Stimulated activated CD8-positive, alpha-beta memory T cell treated with anti-CD3 and anti-CD28 coated beads, Interleukin-12 subunit alpha, Interleukin-12 subunit beta, amount 100 ng/mL, for 4 hours (primary cell): ENCODE data around the gene KCNE1.

ENCODE experiments used
- DNase-seq: peaks from one replicate; pipeline ENCODE4 v3.0.0-alpha.2; 2020; ENCODE audit warnings: low read depth

KCNE1 gene

GRCh38 chr21:34535886-34536285 is 23.9 kb upstream of the KCNE1 start:
- DNase-seq: no peak

DNA sequence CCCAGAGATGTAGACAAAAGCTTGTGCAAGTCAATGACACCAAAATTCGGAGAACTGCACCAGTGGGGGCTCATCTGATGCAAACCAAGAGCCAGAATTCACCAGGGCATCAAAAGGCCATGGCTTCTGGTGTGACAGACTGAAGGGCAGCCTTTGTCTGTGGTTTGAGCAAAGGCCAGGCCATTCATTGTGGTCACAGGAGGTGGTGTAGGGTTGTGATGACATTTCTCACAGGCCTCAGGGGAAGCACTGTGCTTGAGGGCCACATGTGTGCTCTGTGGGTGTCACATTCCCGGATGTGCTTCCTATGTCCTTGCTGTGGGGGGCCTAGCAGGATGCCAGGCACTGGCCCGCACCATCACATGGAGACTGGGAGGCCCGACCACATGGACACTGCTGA is 22.5 kb upstream of the KCNE1 start:
- DNase-seq: no peak

DNA sequence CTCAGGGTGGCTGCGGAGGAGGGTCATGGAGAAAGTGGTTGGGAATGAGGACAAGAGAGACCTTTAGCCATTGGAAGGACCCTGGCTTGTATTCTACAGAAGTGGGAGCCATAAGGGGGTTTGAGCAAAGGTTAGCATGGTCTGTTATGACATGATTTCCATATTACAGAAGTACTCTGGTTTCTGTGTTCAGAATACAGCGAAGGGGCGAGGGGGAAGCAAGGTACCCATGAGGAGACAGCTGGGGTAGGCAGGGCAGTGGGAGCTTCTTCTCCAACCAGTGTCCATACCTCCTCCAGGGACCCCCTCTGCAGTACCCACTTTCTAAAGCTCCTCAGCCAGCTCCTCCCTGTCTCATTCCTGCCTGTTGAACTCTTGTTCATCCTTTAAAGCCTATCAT is 21.9 kb upstream of the KCNE1 start:
- no peak for DNase-seq

DNA sequence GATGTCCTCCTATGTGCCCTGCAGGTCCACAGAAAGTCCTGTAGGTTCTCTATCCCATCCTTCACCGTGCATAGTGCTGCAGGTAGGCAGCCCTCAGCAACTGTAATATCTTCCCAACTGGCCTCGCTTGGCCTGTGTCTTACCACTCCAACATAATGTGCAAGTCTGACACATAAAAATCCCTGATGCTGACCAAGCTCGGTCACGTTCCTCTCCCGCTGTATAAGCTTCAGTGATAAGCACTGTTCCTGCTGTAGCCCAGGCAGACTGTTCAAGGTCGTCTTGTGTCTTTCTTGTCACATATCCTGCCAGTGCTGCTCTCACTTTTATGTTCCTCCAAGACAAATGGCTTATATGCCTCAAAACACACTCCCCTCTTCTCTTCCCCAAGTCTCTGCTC is 19.4 kb upstream of the KCNE1 start:
- no peak for DNase-seq

DNA sequence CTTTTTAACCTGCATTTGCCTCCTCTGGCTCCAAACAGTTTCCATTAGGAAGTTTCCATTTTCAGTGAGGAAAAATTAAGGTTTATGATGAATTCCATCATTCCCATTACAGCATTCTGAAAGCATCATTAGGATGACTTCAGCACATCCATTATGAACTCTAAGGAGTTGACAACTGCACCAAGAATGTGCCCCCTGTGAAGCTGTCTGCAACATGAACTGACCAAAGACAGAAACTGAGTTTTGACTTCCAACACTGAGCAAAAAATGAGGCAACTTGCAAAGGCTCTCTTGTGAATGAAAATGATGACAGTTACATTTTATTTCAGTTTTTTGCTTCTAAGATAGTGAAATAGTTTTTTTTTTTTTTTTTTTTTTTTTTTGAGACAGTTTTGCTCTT is 18.3 kb upstream of the KCNE1 start:
- no peak for DNase-seq

DNA sequence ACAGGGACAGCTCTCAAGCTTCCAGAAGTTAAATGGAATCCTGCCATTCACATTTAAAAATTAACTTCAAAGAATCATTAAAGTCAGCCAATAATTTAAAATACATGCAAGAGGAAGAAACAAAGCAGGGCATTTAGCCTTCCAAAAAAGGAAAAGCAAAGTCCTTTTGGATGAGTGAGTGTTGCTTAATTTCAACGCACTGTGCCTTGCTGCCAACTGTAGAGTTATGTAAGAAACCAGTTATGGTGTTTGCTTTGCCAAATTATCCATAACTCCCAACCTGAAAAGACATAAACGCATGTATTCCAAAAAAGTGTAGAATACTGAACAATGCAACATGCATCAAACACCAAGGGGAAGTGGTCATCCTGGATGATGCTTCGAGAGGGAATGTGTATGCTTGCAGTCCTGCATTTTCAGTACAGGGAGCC is 16.1 kb upstream of the KCNE1 start:
- no peak for DNase-seq

GRCh38 chr21:34526618-34527290 is 14.7 kb upstream of the KCNE1 start:
- no peak for DNase-seq

DNA sequence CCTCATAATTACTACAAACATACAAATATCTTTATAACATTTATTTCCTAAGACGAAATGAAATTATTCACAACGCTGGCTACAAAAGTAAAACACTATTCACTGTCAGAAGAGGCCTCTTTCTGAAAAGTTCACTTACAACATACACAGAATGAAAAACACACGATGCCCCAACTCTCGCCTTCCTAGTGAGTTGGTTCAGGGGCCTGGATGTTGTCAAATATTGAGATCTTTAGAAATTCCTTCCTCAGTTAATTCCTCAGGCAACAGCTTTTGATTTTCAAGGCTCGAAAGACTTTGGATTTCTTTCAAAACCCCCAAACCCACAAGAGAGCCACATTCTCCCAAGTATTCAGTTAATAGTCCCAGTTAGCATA is 14.2 kb upstream of the KCNE1 start:
- DNase-seq: no peak

GRCh38 chr21:34524646-34525601 is 12.9 kb upstream of the KCNE1 start:
- no peak for DNase-seq

- DNase-seq: no peak
These were observed 11.1 kb upstream of the KCNE1 start for GRCh38 chr21:34523019-34523555.

DNA sequence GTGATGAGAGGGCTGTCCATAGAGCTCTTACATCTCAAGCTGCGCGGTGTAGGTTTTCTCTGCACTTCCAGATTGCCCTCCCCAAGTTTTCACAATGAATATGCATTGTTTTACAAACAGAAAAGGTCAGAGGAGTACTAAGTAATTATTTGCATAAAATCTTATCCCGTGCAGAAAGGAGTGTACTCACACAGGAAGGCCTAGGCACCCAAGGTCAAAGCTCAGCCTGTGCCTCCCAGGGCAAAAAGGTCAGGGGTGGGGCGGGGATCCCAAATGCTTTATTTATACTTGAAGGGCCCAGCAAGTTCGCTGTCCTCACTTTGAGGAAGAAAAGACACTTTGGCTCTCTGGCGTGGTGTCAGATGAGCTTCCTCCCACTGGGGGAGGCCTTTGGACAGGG is 10.3 kb upstream of the KCNE1 start:
- DNase-seq: no peak

DNA sequence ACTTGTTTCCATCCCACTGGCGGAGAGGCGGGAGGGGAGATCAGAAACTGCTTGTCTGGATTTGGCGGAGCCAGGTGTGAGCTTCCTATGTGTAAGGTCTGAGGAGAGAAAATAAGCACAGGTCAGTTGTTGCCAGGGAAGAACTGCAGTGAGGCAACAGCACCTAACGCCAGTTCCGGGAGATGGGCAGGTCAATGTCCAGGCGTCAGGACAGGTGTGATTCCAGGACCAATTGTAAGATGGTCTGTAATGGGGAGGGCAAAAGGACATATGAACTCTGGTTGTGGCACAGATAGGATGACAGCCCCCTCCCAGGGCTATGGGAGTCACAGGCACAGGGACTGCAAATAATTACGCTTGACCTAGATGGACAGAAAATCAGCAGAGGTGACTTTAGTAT is 9.6 kb upstream of the KCNE1 start:
- no peak for DNase-seq

DNA sequence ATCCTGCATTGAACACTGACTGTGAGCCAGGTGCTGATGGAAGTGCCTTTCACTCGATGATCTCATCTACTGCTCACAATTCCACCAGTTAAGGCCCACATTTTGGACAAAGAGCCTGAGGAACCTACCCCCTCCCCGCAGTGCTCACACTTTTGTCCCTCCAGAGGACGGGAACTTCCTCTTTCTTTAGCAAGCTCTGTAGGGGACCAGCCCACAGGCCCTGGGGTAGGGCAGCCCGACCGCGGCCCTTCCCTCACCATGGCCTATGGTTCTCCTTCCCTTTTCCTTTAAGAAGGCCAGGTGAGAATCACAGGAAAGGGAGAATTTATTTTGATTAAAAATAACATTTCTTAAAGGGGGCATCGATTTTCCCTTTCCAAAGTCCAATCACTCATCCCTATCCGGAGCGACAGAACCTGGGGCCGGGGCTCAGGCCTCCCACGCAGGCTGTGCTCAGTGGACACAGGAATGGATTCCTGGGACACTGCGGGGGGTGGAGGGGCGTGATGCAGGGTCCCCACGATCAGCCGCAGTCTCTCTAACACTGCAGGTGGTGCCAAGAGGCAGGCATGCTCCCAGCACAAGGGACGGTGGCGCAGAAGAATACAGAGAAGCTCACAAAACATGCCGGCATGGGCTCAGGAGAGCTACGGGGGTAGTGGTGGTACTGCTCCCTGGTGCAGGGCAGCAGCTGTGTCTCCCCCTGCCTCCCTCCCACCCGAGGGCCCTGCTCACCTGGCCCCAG is 8.9 kb upstream of the KCNE1 start:
- DNase-seq: no peak

DNA sequence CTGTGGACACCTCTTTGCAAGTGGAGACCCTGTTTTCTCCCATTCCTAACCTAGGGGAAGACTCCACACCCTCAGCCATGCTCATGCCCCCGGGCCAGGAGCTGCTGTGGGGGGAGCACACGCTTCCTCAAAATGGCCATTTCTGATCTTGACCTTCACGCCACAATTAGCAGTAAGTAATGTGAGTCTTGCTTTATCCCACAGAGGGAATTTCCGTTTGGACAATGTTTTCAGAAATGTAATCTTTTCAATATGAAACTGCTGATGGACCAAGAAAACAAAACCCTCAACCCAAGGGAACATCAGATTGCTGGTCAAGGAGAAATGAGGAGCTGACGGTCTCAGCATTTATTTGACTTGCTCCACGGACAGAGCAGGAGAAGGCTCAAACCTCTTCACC is 8.3 kb upstream of the KCNE1 start:
- no peak for DNase-seq

DNA sequence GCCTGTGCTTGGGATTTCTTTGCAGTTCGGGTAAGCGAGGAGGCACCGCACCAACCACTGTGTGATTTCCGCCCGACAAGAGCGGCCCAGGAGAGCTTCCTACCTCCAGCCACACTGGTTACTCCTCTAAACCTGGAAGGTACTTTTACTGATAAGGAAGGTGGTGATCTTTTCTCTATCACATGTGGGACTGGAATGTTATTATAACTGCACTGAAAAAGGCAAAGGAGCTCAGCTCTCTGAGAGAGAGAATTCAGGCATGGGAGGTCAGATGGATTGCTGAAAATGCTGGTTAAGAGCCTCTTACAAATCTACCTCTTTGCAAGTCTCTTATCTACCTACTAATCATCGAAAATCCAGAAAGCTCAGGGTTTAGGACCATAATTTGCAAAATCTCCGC is 7.7 kb upstream of the KCNE1 start:
- DNase-seq: no peak

- DNase-seq: no peak
These were observed 7.0 kb upstream of the KCNE1 start for GRCh38 chr21:34519016-34519415.

GRCh38 chr21:34518301-34518700 is 6.3 kb upstream of the KCNE1 start:
- DNase-seq: no peak

DNA sequence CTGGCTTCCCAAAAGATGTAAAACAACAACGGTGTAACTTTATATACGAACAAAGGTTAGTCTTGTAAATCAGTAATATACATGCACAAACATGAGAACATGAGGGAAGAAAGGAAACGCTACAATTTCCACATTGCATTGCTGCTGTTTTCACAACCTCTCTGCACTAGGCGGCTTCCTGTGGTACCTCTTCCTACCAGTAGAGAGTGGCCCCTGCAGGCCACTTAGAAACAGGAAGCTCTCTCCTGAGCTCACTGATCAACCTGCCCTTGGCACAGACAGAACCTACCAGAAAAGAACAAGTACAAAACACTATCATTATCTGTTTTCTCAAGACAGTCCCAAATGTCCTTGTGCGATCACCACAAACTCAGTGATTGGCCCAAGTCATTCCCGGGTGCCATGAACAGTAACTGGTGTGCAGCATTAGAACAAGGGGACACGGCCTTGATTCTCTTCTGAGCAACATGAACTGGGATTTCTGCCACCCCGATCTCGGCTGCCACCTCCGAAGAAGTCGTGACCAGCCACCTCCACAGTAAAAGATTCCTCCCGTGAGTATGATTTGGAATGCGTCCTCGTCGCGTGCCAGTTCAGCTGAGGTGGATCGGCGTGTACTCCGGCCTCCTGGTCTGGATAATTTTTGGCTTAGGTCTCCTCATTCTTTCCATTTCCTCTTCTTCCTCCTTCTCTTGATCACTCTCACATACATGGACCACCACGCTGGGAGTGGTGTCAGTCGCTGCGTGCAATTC is 5.7 kb upstream of the KCNE1 start:
- DNase-seq: no peak

- DNase-seq: no peak
These were observed 5.0 kb upstream of the KCNE1 start for GRCh38 chr21:34517039-34517438.

GRCh38 chr21:34514576-34515115 is 2.6 kb upstream of the KCNE1 start:
- no peak for DNase-seq

DNA sequence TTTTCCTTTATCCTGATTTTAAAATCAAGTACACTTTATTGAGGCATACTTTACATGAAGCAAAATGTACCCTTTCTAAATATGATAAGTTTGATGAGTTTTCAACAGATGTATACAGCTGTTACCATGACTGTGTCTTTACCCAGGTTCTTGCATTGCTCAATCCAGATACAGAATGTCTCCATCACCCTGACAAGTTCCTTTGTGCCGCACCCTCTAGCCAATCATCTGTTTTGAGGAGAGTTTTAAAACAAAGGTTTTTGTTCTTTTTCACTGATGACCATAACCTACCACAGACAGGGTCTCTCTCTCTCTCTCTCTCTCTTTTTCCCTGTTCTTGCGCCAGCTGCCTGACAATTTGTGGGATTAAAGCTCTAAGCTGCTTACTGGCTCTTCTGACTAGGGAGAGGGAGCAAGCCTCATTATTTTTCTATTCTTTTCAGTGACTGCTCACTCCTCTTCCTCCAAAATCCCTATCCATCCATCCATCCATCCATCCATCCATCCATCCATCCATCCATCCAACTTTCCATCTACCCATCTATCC is 1.2 kb upstream of the KCNE1 start:
- DNase-seq: no peak
